NCI-H446 (cell line): ENCODE data around the gene LSM4.
A peak's percentile ranks its signal among the peaks of the same experiment; 100 is the strongest.

Experiments
- DNase-seq, 2 experiments: peaks; one replicate each; lab custom pipeline; 2025; lab: John Stamatoyannopoulos, UW

LSM4 gene

GRCh38 chr19:18311502-18312091 lies 11.3 kb downstream of the LSM4 start:
- DNase-seq, result no peak

GRCh38 chr19:18310966-18311365 lies 11.9 kb downstream of the LSM4 start:
- no peak for DNase-seq

DNA sequence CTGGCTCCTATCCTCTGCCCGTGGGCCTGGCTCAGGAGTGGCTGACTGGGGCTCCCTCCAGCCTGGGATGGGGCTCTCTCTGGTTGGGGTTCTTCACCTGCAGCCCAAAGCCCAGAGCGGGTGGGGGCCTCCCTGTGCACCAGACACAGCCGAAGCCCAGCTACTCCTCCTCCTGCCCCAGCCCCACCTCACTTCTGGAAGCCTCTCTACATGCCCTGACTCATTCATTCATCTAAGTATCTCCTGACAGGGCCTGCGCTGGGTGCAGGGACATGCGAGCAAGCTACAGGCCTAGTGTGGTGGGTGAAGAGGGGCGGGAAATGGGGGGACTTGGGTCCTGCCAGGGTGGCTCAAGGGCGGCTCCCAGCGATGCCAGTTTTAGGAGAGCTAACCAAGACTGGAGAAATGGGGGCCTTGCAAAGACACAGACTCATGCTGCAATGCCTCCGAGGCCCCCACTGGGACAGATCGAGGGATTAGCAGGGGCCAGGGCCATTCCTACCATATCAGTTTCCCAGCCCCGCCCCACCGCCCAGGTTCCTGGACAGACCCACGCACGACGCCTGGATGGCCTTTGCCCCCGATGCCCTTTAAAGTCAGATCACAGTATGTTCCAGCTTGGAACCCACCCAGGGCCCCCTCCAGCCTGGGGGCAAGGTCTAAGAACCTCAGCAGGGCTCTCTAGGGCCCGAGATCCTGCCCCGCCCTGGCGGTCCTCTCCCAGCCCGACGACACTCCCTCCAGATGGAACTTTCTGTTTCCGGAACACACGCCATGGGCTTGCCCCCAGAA lies 12.6 kb downstream of the LSM4 start:
- DNase-seq, result no peak

DNA sequence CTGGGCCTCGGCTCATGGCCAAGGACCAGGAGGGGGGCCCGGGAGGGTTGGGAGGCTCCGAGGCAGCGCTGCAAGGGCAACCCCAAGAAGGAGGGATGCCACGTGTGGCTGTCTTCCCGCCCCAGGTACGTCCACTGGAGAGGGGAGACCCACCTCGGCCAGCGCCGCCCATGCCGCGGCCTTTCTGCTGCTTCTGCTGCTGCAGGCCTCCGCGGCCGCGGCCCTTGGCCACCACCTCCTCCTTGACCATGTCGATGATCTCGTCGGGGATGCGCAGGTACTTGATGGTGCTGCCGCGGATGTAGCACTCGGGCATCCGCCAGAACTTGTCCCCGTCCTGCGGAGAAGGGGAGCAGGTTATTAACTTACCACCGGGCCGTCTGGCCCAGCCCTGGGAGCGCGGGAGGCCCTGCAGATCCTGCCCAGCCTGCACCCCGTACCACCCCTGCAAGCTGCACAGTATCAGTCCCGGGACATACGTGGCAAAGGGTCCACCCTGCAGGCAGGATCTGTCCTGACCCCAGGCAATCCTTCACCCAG lies 13.3 kb downstream of the LSM4 start:
- no peak for DNase-seq

DNA sequence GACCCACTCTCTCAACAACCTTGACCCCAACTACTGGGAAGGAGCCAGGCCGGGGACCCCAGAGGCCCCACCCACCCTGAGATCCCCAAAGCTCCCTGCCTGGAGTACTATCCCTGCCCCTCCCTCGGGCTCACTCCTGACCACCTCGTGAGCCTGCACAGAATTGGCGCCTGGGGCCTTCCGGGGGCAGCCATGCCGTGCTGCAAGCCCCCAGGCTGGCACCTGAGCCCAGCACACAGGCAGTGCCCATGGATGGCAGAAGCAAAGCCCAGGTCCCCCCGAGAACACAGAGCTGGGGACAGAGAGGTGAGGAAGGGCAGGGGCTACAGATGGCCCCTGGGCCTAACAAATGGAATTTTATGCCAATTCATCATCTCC lies 13.9 kb downstream of the LSM4 start:
- no peak for DNase-seq

GRCh38 chr19:18308051-18308947 lies 14.6 kb downstream of the LSM4 start:
- DNase-seq, result no peak

DNA sequence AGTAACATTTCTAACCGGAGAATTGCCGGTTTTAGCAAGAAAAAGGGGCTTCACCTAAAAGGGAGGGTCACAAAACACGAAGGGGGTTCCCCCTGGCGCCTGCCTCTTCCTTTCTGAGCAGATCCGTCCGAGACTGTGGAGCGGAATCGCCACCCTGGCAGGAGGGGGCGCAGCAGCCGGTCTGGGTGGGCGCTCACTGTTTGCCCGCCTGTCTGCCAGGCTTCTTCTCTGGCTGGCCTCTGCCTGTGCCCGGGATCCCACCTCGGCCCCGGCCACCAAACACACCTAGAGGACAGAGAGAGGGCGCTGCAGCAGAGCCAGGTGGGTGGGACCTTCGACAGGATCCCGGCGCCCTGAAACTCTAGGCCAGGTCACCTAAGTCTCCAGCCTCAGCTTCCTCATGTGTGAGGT lies 15.6 kb downstream of the LSM4 start:
- no peak for DNase-seq

GRCh38 chr19:18306888-18307260 lies 16.0 kb downstream of the LSM4 start:
- no peak for DNase-seq

DNA sequence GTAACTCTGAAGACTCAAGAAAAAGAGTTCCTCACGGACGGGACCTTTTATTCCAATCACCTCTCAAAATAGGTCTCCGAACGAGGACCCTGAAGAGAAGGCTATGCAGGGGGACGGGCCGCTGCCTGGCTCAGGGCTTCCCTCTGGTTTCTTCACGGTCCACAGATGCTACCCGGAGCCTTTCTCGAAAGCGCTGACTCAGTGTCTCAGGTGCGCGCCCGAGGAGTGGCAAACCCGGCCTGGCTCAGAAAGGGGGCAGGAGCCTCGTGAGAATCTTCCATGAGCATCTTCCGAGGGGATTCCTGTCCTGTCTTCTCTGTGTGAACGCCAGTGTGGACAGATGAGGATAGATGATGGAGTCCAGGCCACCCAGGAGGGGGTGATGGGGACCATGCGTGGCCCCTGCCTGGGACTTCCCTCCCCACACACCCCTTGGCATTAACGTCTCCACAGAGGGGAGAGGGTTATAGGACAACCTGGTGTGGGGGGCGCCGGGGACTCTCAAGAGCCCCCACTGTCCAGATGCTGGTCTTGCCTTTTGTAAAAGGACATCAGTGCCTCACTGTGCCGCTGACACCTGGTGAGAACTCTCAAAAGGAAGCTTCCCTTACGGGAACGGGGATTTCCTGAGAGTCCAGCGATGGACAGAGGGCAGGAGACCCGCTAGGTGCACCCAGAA lies 16.5 kb downstream of the LSM4 start:
- no peak for DNase-seq

DNA sequence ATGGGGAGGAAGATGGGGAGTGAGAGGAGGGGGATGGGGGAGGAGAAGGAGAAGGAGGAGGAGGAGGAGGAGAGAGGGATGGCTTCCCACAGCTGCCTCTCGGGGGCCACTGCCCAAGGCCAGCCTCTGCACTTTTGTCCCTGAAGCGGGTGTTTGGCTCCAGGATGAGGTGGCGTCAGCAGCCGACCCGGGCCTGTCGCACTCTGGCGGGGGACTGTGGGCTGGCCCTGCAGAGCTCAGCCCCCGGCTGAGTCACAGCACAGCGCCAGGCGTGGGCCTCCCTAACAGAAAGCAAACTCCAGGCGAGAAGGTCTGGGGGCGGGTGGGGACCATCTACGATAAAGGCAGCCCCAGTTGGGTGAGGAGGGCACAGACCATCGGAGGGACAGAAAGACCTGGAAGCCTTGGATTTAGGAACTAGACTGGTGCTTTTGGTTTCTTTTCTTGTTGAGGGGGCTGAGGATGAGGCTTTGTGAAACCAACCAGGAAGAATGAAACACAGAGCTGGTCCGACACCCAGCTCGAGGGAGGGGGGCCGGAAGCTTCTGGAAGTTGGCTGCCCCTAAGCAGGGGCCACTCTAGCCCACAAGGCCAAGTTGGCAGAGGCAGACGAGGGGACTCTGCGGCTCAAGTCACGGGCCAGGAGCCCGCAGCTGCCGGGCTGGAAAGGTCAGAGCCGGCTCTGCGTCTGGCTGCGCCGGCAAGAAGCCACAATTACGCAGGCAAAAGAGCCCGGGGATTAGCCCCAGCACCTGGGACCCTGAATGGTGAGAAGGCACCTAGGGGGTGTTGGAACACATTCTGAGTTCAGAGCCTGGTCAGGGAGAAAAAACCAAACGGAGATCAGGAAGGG lies 18.2 kb downstream of the LSM4 start:
- DNase-seq, result no peak

DNA sequence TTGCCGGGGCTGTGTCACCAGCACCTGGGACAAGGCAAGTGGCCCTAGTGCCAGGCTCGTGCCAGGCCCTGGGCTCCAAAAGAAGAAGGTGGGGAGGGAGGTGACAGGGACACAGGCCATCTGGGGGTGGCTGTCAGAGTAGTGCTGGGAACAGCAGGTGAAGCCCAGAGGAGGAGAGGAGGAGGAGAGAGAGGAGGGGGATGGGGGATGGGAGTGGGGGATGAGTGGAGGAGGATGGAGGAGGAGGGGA lies 18.7 kb downstream of the LSM4 start:
- DNase-seq, result no peak

GRCh38 chr19:18301718-18302111 lies 21.2 kb downstream of the LSM4 start:
- no peak for DNase-seq

GRCh38 chr19:18300930-18301717 lies 21.8 kb downstream of the LSM4 start:
- no peak for DNase-seq

GRCh38 chr19:18299654-18300053 lies 23.2 kb downstream of the LSM4 start:
- DNase-seq, result no peak

- DNase-seq, result no peak
Observed at GRCh38 chr19:18298601-18299000, 24.3 kb downstream of the LSM4 start.

GRCh38 chr19:18297308-18297707 lies 25.6 kb downstream of the LSM4 start:
- DNase-seq, result no peak

GRCh38 chr19:18295034-18295451 lies 27.8 kb downstream of the LSM4 start:
- no peak for DNase-seq

DNA sequence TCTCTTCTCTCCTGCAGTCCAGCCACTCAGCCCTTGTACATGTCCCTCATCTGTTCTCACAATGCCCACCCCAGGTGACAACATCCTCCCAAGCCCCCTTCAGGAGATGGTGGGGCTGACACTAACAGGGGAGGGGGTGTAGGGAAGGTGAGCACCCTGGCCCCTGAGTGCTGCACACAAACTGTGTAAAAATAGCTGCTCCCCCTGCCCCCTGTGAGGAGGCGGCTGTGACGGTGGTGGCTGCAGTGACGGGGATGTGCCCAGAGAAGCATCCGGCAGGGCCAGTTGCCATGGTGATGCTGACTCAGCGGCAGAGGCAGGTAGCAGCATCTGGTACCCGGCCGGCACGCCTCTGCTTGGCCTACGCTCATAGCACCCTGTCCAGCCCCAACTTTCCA lies 28.4 kb downstream of the LSM4 start:
- DNase-seq, result peak in 1 of 2 experiments; percentile 22

- DNase-seq, result no peak
Observed at GRCh38 chr19:18293642-18294466, 29.0 kb downstream of the LSM4 start.
